SKM-1 treated with dmso at 0.1 percent for 144 hours (cell line): ENCODE results near the gene ZNF765.
"Not testable (repeated sequence)": the region's sequence is repeated elsewhere in the genome, so short reads cannot be mapped to it uniquely, and the experiment has no call there.

Experiments used
- DNase-seq: peaks from one replicate; lab custom pipeline; 2025; ENCODE audit not compliant: unreplicated experiment; lab: John Stamatoyannopoulos, UW

Gene ZNF765

GRCh38 chr19:53420520-53421315 is 25.8 kb downstream of the ZNF765 start:
- DNase-seq, result not testable (repeated sequence)

DNA sequence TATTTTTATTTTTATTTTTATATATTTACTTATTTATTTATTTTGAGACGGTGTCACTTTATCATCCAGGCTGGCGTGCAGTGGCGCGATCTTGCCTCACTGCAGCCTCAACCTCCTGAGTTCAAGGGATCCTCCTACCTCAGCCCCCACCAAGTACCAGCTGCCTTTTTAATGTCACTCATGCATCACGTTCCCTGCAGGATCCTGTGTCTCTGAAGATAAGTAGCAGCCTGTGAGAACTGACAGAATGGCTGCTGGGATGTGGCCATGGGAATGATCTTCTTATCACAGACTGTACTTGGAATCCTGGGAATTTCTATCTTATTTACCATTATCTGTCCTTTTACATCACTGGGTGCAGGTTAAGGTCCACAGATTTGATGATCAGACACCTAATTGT is 27.6 kb downstream of the ZNF765 start:
- no peak for DNase-seq

DNA sequence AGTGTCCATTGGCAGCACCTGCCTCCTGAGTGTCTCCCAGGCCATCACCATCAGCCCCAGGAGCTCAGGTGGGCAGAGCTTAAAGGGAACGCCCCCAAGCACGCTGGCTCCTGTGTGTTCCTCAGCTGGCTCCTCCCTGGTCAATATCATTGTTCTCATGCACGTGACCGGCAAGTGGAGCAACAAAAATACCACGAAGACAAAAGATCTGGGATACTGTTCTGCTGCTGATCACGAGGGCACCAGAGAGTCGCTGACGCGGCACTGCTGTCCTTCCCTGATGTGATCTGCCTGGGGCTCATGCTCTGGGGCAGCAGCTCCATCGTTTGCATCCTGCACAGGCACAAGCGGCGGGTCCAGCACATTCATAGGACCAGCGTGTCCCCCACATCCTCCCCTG is 28.1 kb downstream of the ZNF765 start:
- DNase-seq, result not testable (repeated sequence)

- not testable (repeated sequence) for DNase-seq
These were observed 28.7 kb downstream of the ZNF765 start for GRCh38 chr19:53423680-53424079.

DNA sequence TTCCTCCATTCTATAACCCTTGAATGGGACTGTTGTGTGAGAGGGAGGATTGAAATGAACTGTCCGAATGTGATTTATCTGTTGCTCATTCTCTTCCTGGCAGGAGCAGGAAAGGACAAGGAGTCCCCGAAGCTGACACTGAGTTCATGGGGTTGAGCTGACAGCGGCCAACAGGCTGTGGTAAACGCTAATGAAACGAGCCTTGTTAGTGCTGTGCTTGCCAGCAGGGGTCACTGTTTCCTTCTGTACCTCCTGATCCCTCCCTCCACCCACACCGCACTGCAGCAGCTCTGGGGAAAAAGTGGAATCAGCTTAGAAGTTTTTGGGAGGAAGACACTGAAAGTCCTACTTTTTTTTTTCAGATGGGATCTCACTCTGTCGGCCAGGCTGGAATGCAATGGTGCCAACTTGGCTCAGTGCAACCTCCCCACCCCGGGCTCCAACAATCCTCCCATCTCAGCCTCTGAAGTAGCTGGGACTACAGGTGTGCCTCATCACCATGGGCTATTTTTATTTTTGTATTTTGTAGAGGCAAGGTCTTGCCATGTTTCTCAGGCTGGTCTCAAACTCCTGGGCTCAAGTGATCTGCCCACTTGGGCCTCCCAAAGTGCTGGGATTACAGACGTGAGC is 30.1 kb downstream of the ZNF765 start:
- peak; percentile 28 for DNase-seq

DNA sequence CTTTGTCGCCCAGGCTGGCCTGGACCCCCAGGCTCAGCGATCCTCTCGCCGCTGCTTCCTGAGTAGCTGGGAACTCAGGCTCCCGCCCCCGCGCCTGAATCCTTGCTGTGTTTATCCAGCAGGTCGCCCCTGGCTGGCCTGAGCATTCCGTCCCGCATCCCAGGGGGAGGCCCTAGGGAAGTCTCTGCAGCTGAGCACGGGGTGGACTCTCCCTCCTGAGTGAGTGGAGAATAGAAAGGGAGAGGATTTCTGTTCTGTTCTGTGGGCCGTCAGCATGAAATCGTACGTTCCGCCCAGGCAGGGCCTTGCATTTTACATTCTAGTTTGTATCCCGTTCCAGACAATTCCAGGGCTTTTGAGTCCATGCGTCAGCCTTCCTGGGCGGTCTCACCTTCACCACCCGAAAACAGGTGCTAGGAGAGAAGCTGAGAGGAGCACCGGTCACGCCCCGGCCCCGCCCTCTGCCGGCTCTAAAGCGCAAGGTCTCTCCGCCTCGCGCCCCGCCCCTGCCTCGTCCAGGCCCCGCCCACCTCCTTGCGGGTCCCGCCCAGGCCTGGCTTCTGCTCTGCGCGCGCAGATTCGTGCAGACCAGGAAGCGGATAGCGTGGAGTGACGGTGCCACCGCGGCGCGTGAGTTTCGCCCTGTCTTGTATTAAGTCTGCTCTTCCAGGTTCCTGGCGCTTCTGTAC is 36.6 kb downstream of the ZNF765 start, which contains the start of gene ZNF761:
Gene ZNF761 (plus strand): TSS at position 586 of the 689 bp plus-strand sequence. CDS start 15,285 bp downstream, outside the sequence.
- peak; percentile 61 for DNase-seq

- DNase-seq, result no peak
These were observed 37.2 kb downstream of the ZNF765 start for GRCh38 chr19:53432088-53432661.

DNA sequence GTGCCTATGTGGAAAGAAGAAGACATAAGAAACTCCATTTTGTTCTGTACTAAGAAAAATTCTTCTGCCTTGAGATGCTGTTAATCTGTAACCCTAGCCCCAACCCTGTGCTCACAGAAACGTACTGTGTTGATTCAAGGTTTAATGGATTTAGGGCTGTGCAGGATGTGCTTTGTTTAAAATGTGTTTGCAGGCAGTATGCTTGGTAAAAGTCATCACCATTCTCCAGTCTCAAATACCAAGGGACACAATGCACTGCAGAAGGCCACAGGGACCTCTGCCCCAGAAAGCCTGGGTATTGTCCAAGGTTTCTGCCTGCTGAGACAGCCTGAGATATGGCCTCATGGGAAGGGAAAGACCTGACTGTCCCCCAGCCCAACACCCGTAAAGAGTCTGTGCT is 48.9 kb downstream of the ZNF765 start:
- DNase-seq, result not testable (repeated sequence)

DNA sequence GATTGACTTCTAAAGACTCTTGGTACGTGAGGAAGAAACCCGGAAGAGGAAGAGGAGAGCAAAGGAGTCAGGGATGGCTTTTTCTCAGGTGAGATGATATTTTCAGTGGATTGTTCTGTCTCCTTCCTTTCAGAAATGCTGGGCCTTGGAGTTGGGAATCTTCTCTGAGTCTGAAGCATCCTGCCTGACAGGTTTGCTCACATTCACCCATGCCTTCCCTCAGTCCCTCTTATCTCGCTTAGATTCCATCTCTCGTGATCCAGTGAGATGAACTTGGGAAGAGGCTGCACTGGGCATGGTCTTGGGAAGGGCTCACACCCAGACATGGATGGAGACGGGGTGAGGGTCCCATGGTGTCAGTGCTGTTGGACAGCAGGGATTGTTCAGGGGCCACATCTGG is 52.2 kb downstream of the ZNF765 start:
- DNase-seq, result not testable (repeated sequence)

DNA sequence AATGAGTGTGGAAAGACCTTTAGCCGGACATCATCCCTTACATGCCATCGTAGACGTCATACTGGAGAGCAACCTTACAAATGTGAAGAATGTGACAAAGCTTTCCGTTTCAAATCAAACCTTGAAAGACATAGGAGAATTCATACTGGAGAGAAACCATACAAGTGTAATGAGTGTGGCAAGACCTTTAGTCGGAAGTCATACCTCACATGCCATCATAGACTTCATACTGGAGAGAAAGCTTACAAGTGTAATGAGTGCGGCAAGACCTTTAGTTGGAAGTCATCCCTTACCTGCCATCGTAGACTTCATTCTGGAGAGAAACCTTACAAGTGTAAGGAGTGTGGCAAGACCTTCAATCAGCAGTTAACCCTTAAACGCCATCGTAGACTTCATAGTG is 60.9 kb downstream of the ZNF765 start:
- DNase-seq, result no peak

GRCh38 chr19:53460131-53460721 is 65.3 kb downstream of the ZNF765 start:
- DNase-seq, result not testable (repeated sequence)

- DNase-seq, result no peak
These were observed 66.9 kb downstream of the ZNF765 start for GRCh38 chr19:53461866-53462265.

GRCh38 chr19:53462861-53463260 is 67.9 kb downstream of the ZNF765 start:
- DNase-seq, result no peak

DNA sequence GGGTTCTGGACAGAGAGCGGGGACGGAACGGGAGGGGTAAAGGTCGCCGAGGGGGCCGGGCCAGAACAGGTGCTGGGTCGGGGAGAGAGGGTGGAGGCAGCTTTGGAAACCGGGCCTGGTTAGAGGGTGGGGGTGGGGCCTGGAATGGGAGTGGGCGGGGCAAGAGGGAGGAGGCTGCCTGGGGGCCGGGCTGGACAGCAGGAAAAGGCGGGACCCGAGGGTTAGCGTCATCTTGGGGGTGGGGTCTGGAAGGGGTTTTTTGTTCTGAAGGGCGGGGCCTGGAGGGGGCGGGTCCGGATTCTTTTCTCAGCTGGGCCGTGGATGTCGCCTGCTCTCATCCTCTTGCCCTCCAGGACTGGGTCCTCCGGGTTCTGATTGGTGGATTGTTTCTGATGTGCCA is 68.3 kb downstream of the ZNF765 start:
- DNase-seq, result no peak

DNA sequence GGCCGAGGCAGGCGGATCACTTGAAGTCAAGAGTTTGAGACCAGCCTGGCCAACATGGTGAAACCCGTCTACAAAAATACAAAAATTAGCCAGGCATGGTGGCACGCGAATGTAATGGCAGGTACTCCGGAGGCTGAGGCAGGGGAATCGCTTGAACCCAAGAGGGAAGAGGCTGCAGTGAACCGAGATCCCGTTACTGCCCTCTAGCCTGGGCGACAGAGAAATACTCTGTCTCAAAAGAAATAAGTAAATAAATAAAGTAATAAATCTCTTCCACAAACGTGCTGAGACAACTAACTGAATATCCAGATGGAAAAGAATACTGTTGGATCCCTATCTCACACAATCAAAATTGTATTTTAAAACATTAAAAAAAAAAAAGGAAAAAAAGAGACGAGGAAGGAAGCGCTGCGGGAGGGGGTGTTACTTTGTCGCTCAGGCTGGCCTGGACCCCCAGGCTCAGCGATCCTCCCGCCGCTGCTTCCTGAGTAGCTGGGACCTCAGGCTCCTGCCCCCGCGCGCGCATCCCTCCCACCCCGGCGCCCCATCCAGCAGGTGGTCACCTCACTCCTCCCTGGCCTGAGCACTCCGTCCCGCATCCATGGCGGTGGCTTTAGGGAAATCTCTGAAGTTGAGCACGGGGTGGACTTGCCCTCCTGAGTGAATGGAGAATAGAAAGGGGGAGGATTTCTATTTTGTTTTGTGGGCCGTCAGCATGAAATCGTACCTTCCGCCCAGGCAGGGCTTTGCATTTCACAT is 72.0 kb downstream of the ZNF765 start:
- DNase-seq, result no peak

- peak; percentile 8 for DNase-seq
These were observed 72.7 kb downstream of the ZNF765 start, which contains the start of gene ZNF813 for GRCh38 chr19:53467485-53468262. ZNF813 (plus strand) TSS chr19:53467733; CDS start chr19:53483823, 16,090 bp downstream.

DNA sequence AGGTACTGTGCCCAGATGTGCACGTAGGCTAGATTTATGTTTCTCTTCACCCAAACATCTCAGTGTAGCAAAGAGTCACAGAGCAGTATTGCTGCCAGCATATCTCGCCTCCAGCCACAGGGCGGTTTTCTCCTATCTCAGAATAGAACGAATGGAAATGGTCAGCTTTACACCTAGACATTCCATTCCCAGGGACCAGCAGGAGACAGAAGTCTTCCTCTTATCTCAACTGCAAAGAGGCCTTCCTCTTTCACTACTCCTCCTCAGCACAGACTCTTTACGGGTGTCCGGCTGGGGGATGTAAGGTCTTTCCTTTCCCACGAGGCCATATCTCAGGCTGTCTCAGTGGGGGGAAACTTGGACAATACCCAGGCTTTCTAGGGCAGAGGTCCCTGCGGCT is 73.7 kb downstream of the ZNF765 start:
- DNase-seq, result not testable (repeated sequence)

GRCh38 chr19:53471916-53472315 is 77.0 kb downstream of the ZNF765 start:
- DNase-seq, result no peak

DNA sequence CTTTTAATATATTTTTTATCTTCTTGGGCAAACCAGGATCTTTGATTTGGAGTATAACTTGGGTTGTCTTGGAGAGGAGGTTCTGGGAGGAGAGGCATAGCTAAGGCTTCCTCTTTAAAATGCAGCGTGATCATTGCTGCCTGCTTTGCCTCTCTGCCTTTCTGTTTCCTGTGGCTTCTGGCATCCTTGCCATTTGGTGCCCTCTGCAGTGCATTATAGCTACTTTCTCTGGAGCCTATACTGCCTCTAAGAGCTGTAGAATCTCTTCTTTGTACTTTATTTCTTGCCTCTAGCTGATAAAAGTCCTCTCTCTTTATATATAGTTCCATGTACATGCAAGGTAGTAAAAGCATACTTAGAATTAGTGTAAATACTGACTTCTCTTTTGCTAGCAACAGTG is 79.9 kb downstream of the ZNF765 start:
- not testable (repeated sequence) for DNase-seq
